Right lobe of liver (tissue), 6 donors: ENCODE measurements around the gene MICA. TPM values are rescaled to one million over a fixed set of nuclear protein-coding genes. Genes with fewer than 3 reads are reported as not detected.

Experiments
- ATAC-seq, 4 donors: fragments of 200-7000 bp; cut with Tn5 transposase; one replicate each; pipeline ENCODE4 v1.9.1; 2020; ENCODE audit warnings: mild to moderate bottlenecking in 4 of 4, moderate library complexity in 4 of 4
- DNase-seq, 3 donors: peaks; one replicate each; pipeline ENCODE4 v3.0.0-alpha.2; 2020
- H3K27ac ChIP-seq, 3 donors: fragments of 200-600 bp; one replicate each; pipeline ENCODE4 v1.8.0; 2022
- H3K27me3 ChIP-seq, 2 donors: fragments of 200-600 bp; one replicate each; pipeline ENCODE4 v1.8.0; 2022
- H3K36me3 ChIP-seq, 4 donors: fragments of 200-600 bp; sonication (generic) in 1 of 4; one replicate each; pipeline versions ENCODE4 v1.5.1 to v1.8.0; 2017 to 2022; ENCODE audit warnings: control low read depth in 1 of 4
- H3K4me1 ChIP-seq, 4 donors: fragments of 200-600 bp; sonication (generic) in 1 of 4; one replicate each; pipeline versions ENCODE4 v1.5.1 to v1.8.0; 2017 to 2022; ENCODE audit warnings: control low read depth in 1 of 4
- H3K4me3 ChIP-seq, 3 donors: fragments of 200-600 bp; one replicate each; pipeline ENCODE4 v1.8.0; 2022
- H3K9me3 ChIP-seq, 4 donors: fragments of 200-600 bp; sonication (generic) in 1 of 4; one replicate each; pipeline versions ENCODE4 v1.5.1 to v1.8.0; 2017 to 2022; ENCODE audit warnings: control low read depth in 1 of 4
- POLR2A ChIP-seq: fragments of 450-650 bp; IDR thresholded peaks from one replicate; pipeline ENCODE4 v1.6.1; 2017; ENCODE audit warnings: antibody characterized with exemption, mild to moderate bottlenecking
- WGBS: methylation state at CpG from one replicate; pipeline ENCODE4 v1.1.6; 2018; ENCODE audit warnings: low coverage, low lambda C conversion rate; ENCODE audit not compliant: insufficient coverage; ENCODE audit errors: missing lambda C conversion rate; 5-methylcytosine and 5-hydroxymethylcytosine counted together
- intact Hi-C, 2 donors: fragments of 100-400 bp; cut with DNase I; formaldehyde crosslinking; loops; one replicate each; pipeline versions ENCODE4 v1.11.2 to v1.14.1; 2022
- total RNA-seq, 6 experiments: library from RNA; depleted of rRNA in 2 of 6; stranded (reverse); fragments of >200 nt in 2 of 6; fragmentation: NEBNext Ultra II Directional in 3 of 6; extraction: Animal tissue kit (Norgen Biotek cat#: 25700) in 3 of 6; gene quantifications; one replicate each; pipeline versions ENCODE4 v1.1.0 to v1.2.4, GENCODE V29; 2016 to 2023
- TF ChIP-seq, protein P1 (sequence below), 4 donors: fragments of 200-600 bp in 3 of 4; fragments of 450-650 bp in 1 of 4; IDR thresholded peaks; one replicate each; pipeline versions ENCODE4 v1.5.1 to v1.8.0; 2016 to 2022; ENCODE audit warnings: antibody characterized with exemption in 4 of 4, mild to moderate bottlenecking in 2 of 4
- donor health status: DM: no; HTN: yes; CAD: no.
- donor health status: DM: no; HTN: no; CAD: no.
- donor health status: DM: no; HTN: no; CAD: no.
- donor health status: DM: no; HTN: yes; CAD: no.
- donor health status: DM: no; HTN: yes; CAD: no.

Gene MICA
- total RNA-seq, 6 experiments from 2014 or later: 2.5 to 10.9 (median 6.1) TPM

DNA sequence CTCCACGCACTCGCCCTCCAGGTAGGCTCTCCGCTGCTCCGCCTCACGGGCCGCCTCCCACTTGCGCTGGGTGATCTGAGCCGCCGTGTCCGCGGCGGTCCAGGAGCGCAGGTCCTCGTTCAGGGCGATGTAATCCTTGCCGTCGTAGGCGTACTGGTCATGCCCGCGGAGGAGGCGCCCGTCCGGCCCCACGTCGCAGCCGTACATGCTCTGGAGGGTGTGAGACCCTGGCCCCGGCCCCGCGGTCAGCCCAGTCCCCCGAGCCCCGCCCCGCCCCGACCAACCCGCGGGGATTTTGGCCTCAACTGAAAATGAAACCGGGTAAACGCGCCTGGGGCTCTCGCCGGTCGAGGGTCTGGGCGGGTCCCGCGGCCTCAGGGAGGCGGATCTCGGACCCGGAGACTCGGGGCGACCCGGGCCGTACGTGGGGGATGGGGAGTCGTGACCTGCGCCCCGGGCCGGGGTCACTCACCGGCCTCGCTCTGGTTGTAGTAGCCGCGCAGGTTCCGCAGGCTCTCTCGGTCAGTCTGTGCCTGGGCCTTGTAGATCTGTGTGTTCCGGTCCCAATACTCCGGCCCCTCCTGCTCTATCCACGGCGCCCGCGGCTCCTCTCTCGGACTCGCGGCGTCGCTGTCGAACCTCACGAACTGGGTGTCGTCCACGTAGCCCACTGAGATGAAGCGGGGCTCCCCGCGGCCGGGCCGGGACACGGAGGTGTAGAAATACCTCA lies 47.0 kb upstream of the MICA start:
- DNase-seq: peak; percentile 58 to 62 (median 62)
- intact Hi-C loops: loop anchor here in 1 of 2 donors (10.0 kb wide), 1 partner anchor 72 kb away; no protein-coding TSS in a partner anchor
- H3K27ac ChIP-seq: peak overlapping the region in 2 of 3 donors; percentile 80 to 88
- no peaks in the 10 kb centered on the region for H3K27me3 ChIP-seq
- peaks cover 0 to 2% (median 0%) of the 10 kb centered on the region in 4 donors for H3K36me3 ChIP-seq
- peak; percentile 52 to 59 (median 55) for ATAC-seq
- no peaks in the 10 kb centered on the region for H3K4me1 ChIP-seq
- WGBS: no CpG with 5 or more reads among the region's 83 CpGs
- H3K9me3 ChIP-seq: no peaks in the 10 kb centered on the region
- peak overlapping the region; percentile 40 to 55 (median 49) for H3K4me3 ChIP-seq
- no peak for TF ChIP-seq POLR2A
- TF ChIP-seq, protein P1, sequence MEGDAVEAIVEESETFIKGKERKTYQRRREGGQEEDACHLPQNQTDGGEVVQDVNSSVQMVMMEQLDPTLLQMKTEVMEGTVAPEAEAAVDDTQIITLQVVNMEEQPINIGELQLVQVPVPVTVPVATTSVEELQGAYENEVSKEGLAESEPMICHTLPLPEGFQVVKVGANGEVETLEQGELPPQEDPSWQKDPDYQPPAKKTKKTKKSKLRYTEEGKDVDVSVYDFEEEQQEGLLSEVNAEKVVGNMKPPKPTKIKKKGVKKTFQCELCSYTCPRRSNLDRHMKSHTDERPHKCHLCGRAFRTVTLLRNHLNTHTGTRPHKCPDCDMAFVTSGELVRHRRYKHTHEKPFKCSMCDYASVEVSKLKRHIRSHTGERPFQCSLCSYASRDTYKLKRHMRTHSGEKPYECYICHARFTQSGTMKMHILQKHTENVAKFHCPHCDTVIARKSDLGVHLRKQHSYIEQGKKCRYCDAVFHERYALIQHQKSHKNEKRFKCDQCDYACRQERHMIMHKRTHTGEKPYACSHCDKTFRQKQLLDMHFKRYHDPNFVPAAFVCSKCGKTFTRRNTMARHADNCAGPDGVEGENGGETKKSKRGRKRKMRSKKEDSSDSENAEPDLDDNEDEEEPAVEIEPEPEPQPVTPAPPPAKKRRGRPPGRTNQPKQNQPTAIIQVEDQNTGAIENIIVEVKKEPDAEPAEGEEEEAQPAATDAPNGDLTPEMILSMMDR (IDR thresholded peaks at IDR 0.05): no peak

- TF ChIP-seq POLR2A: peak; percentile 86
- TF ChIP-seq, protein P1 (IDR thresholded peaks at IDR 0.05): no peak
- Histone ChIP-seq H3K4me1 (no peaks in the 10 kb centered on the region), H3K4me3 (peak within 1 kb of the TSS; percentile 40 to 55 (median 49)), H3K27ac (peak within 1 kb of the TSS; percentile 60 to 88 (median 80)), H3K36me3 (peaks cover 0 to 2% (median 0%) of the 10 kb centered on the region in 4 donors), H3K9me3 (no peaks in the 10 kb centered on the region), H3K27me3 (no peaks in the 10 kb centered on the region)
- 0% methylated on average over 10 of the region's 39 CpGs for WGBS
- intact Hi-C loops: loop anchor here in 1 of 2 donors (10.0 kb wide), 1 partner anchor 72 kb away; no protein-coding TSS in a partner anchor
- ATAC-seq: peak; percentile 91 to 96 (median 95)
- peak; percentile 77 to 84 (median 83) for DNase-seq
These were observed 46.4 kb upstream of the MICA start, which contains the start of gene HLA-B for GRCh38 chr6:31356946-31357466. HLA-B (minus strand) TSS chr6:31357179; CDS start chr6:31357158, 21 bp downstream.

DNA sequence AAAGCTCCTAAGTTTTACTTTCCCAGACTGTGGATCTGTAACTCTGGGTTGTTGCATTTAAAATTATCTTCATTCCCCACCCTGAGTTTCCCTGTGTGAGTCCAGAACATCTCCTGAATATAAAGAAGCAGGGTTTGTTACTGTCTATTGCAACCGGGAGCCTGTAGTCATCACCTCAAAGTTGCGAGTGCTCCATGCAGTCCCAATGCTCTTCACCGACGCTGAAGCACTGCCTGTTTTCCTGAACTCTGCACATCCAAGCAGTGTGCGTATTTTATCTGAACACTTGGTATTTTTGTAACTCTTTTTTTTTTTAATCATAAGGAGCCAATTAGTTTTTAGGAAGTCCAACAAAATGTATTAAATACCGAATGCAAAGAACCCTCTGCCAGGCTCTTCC lies 45.5 kb upstream of the MICA start:
- TF ChIP-seq, protein P1 (IDR thresholded peaks at IDR 0.05): no peak
- no peak for TF ChIP-seq POLR2A
- ATAC-seq (peak in 2 of 4 donors; percentile 10 to 22), DNase-seq (no peak)
- peak overlapping the region in 2 of 3 donors; percentile 60 to 88 for H3K27ac ChIP-seq
- H3K4me1 ChIP-seq: no peaks in the 10 kb centered on the region
- peaks cover 0 to 2% (median 0%) of the 10 kb centered on the region in 4 donors for H3K36me3 ChIP-seq
- H3K9me3 ChIP-seq: no peaks in the 10 kb centered on the region
- intact Hi-C loops: loop anchor here in 1 of 2 donors (10.0 kb wide), 1 partner anchor 73 kb away; no protein-coding TSS in a partner anchor
- H3K4me3 ChIP-seq: peak overlapping the region in 1 of 3 donors; percentile 55
- 14% methylated on average over 3 of the region's 6 CpGs for WGBS
- H3K27me3 ChIP-seq: no peaks in the 10 kb centered on the region

DNA sequence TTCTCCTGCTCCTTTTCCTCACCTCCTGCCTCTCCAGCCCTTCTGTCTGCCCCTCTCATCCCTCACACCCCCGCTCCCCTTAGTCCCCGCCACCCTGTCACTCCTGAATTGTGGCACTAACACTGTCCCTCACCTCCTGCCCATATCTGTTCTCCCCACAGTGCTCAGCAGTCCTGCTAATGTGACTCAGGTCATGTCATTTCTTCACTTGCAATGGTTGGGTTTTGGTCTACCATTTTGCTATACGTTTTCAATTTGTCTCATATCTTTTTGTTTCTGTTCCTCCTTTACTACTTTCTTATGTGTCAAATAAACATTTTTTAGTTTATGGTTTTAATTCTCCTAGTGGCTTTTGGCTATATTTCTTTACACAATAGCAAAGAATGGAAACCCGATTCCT lies 45.1 kb upstream of the MICA start:
- Histone ChIP-seq H3K4me1 (no peaks in the 10 kb centered on the region), H3K36me3 (peaks cover 0 to 2% (median 0%) of the 10 kb centered on the region in 4 donors), H3K9me3 (no peaks in the 10 kb centered on the region), H3K27ac (no peak overlapping the region), H3K4me3 (no peak overlapping the region), H3K27me3 (no peaks in the 10 kb centered on the region)
- no peak for ATAC-seq
- no peak for TF ChIP-seq POLR2A
- TF ChIP-seq, protein P1 (IDR thresholded peaks at IDR 0.05): no peak
- WGBS: 39% methylated on average over 3 of the region's 4 CpGs
- intact Hi-C loops: loop anchor here in 1 of 2 donors (10.0 kb wide), 1 partner anchor 74 kb away; no protein-coding TSS in a partner anchor
- no peak for DNase-seq
